Activated T-helper 1 cell treated with anti-CD3 and anti-CD28 coated beads, Interleukin-2, amount 50 U/mL, for 16 hours (primary cell): ENCODE measurements around the gene HYAL1.
"Not testable (repeated sequence)": the region's sequence is repeated elsewhere in the genome, so short reads cannot be mapped to it uniquely, and the experiment has no call there.

ENCODE experiments used
- DNase-seq, 2 donors: peaks; one replicate each; pipeline ENCODE4 v3.0.0-alpha.2; 2020; ENCODE audit warnings: low read depth in 1 of 2, low spot score in 1 of 2

The HYAL1 gene

GRCh38 chr3:50274371-50275104 lies 28.8 kb downstream of the HYAL1 start:
- DNase-seq: peak; percentile 43 to 56

GRCh38 chr3:50273689-50274065 lies 29.7 kb downstream of the HYAL1 start:
- DNase-seq: no peak

- peak; percentile 79 to 88 for DNase-seq
Observed at GRCh38 chr3:50272911-50273688, 30.3 kb downstream of the HYAL1 start.

GRCh38 chr3:50272538-50272910 lies 30.9 kb downstream of the HYAL1 start:
- not testable (repeated sequence) for DNase-seq

- no peak for DNase-seq
Observed at GRCh38 chr3:50271314-50271936, 31.9 kb downstream of the HYAL1 start.

GRCh38 chr3:50270422-50271224 lies 32.8 kb downstream of the HYAL1 start:
- DNase-seq: no peak

GRCh38 chr3:50269977-50270413 lies 33.4 kb downstream of the HYAL1 start:
- no peak for DNase-seq

- DNase-seq: no peak
Observed at GRCh38 chr3:50269460-50269859, 33.9 kb downstream of the HYAL1 start.

GRCh38 chr3:50268703-50269451 lies 34.5 kb downstream of the HYAL1 start, which contains the start of gene SEMA3B:
Gene SEMA3B, plus strand, starts transcription at chr3:50269147. Its CDS starts 94 bp downstream, at chr3:50269241.
- no peak for DNase-seq

- DNase-seq: no peak
Observed at GRCh38 chr3:50268276-50268675, 35.1 kb downstream of the HYAL1 start.

- DNase-seq: no peak
Observed at GRCh38 chr3:50267280-50267913, 36.0 kb downstream of the HYAL1 start.

- DNase-seq: no peak
Observed at GRCh38 chr3:50266836-50267235, 36.5 kb downstream of the HYAL1 start.

- no peak for DNase-seq
Observed at GRCh38 chr3:50266017-50266416, 37.4 kb downstream of the HYAL1 start.

- DNase-seq: no peak
Observed at GRCh38 chr3:50265571-50265970, 37.8 kb downstream of the HYAL1 start.

- no peak for DNase-seq
Observed at GRCh38 chr3:50264964-50265485, 38.3 kb downstream of the HYAL1 start.

- DNase-seq: no peak
Observed at GRCh38 chr3:50264383-50264963, 38.9 kb downstream of the HYAL1 start.

GRCh38 chr3:50263478-50264382 lies 39.6 kb downstream of the HYAL1 start:
- DNase-seq: no peak

- no peak for DNase-seq
Observed at GRCh38 chr3:50262778-50263177, 40.6 kb downstream of the HYAL1 start.
